Measurements from ENCODE around the gene UBE2M. TPM values are rescaled to one million over a fixed set of nuclear protein-coding genes. Genes with fewer than 3 reads are reported as not detected.
"Not testable (repeated sequence)": the region's sequence is repeated elsewhere in the genome, so short reads cannot be mapped to it uniquely, and the experiment has no call there.

Gene UBE2M
- 78.0 and 81.9 TPM in 2 replicates for total RNA-seq (ENCODE audit: low replicate concordance)
- long read RNA-seq, partial matches to known transcripts, result 0 of 2 reads
- long read RNA-seq, other reads (novel, unspliced or antisense), result 2 of 2 reads

DNA sequence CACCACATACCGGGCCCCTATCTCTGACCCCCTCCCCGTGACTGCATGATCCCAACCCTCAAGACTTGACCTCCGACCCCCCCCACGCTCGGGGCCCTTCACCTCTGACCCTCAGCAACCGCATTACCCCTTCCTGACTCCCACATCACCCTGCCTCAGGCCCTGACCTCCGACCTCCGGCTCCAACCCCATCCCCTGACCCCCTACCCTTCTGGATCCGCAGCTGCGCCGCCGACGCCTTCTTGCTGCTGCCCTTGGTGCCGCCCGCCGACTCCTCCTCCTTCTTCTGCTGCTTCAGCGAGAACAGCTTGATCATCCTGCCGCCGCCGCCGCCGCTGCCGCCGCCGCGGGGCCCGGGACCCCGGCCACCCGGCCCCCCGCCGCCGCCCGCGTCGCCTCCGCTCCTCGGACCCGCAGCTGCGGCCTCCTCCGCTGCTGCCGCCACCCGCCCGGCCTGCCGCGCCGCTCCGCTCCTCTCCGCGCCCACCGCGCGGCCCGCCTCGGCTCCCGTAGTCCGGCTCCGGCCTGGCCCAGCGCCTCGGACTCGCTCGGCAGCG, at the start of gene UBE2M:
UBE2M (minus strand) TSS at position 546 of the 557 bp plus-strand sequence; CDS start at position 316, 230 bp downstream.
- Mint-ChIP-seq H3K4me1 (ENCODE audit: unreplicated experiment) (peaks cover 16% of the 10 kb centered on the region), H3K27me3 (no peaks in the 10 kb centered on the region), H3K9me3 (no peaks in the 10 kb centered on the region), H3K36me3 (peaks cover 11% of the 10 kb centered on the region), H3K4me3 (peak within 1 kb of the TSS; percentile 99), H3K27ac (peak within 1 kb of the TSS; percentile 100)
- DNase-seq (ENCODE audit: extremely low spot score, unreplicated experiment), result no peak
- TF ChIP-seq, protein P1, sequence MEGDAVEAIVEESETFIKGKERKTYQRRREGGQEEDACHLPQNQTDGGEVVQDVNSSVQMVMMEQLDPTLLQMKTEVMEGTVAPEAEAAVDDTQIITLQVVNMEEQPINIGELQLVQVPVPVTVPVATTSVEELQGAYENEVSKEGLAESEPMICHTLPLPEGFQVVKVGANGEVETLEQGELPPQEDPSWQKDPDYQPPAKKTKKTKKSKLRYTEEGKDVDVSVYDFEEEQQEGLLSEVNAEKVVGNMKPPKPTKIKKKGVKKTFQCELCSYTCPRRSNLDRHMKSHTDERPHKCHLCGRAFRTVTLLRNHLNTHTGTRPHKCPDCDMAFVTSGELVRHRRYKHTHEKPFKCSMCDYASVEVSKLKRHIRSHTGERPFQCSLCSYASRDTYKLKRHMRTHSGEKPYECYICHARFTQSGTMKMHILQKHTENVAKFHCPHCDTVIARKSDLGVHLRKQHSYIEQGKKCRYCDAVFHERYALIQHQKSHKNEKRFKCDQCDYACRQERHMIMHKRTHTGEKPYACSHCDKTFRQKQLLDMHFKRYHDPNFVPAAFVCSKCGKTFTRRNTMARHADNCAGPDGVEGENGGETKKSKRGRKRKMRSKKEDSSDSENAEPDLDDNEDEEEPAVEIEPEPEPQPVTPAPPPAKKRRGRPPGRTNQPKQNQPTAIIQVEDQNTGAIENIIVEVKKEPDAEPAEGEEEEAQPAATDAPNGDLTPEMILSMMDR (conservative IDR thresholded peaks at IDR 0.05), result no peak

GRCh38 chr19:58607213-58607612, 48.8 kb upstream of the UBE2M start:
- H3K36me3 Mint-ChIP-seq; H3K4me1 Mint-ChIP-seq (ENCODE audit: unreplicated experiment); H3K9me3 Mint-ChIP-seq; H3K27ac Mint-ChIP-seq; H3K4me3 Mint-ChIP-seq; DNase-seq (ENCODE audit: extremely low spot score, unreplicated experiment); H3K27me3 Mint-ChIP-seq: not testable (repeated sequence)

DNA sequence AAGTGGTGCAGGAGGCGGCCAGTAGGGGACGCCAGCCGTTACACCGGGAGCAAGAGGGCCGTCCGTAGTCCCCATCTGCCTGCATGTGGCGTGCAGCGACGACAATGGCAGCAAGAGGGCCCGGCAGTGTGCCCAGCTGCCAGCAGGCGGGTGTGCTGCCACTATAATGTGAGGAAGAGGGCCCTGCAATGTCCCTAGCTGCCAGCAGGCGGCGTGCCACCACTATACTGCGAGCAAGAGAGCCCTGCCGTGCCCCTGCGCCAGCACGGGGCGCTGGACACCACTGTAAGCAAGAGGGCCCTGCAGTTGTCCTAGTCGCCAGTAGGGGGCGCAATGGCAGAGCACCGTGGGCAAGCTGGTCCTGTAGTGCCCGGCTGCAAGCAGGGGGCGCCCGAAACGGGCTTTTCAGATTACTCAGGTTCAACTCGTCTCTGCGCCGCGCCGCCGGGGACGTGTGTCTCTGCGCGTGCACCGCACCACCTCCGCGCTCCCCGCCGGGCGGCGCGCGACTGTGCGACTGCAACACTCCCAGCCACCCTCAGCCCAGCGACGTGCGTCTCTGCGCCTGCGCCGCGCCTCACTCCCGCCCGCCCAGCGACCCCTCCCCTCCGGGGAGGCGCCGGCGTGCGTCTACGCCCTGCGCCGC, 48.0 kb upstream of the UBE2M start:
- H3K36me3 Mint-ChIP-seq; H3K4me1 Mint-ChIP-seq (ENCODE audit: unreplicated experiment); DNase-seq (ENCODE audit: extremely low spot score, unreplicated experiment); H3K4me3 Mint-ChIP-seq; H3K27me3 Mint-ChIP-seq; H3K27ac Mint-ChIP-seq; H3K9me3 Mint-ChIP-seq: not testable (repeated sequence)

DNA sequence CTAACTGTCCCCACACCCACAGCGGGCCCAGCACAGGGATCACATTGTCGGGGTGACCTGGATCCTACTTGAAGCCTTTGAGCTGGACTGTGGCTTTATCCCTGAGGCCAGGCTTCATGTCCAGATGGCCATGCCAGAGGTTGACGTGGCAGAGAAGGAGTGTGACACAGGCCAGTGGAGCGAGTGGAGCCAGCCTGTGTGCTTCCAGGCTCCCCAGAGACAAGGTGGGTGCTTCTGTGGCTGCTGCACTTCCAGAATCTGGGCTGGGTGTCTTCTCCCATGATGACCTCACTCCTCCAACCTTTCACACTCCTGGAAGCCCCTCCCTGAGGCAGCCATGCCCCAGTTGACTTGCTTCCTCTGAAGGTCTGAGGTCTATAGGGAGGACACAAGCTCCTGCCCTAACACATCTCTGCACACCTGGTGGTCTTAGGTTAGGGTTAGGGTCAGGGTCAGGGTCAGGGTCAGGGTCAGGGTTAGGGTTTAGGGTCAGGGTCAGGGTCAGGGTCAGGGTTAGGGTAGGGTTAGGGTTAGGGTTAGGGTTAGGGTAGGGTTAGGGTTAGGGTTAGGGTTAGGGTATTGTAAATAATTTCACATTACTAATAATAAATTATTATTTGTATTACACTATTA, 27.8 kb upstream of the UBE2M start:
- TF ChIP-seq, protein P1 (conservative IDR thresholded peaks at IDR 0.05), result no peak
- Mint-ChIP-seq H3K36me3 (peaks cover 2% of the 10 kb centered on the region), H3K4me1 (ENCODE audit: unreplicated experiment) (no peaks in the 10 kb centered on the region), H3K9me3 (no peaks in the 10 kb centered on the region), H3K4me3 (no peak overlapping the region), H3K27me3 (no peaks in the 10 kb centered on the region), H3K27ac (no peak overlapping the region)
- DNase-seq (ENCODE audit: extremely low spot score, unreplicated experiment), result no peak

DNA sequence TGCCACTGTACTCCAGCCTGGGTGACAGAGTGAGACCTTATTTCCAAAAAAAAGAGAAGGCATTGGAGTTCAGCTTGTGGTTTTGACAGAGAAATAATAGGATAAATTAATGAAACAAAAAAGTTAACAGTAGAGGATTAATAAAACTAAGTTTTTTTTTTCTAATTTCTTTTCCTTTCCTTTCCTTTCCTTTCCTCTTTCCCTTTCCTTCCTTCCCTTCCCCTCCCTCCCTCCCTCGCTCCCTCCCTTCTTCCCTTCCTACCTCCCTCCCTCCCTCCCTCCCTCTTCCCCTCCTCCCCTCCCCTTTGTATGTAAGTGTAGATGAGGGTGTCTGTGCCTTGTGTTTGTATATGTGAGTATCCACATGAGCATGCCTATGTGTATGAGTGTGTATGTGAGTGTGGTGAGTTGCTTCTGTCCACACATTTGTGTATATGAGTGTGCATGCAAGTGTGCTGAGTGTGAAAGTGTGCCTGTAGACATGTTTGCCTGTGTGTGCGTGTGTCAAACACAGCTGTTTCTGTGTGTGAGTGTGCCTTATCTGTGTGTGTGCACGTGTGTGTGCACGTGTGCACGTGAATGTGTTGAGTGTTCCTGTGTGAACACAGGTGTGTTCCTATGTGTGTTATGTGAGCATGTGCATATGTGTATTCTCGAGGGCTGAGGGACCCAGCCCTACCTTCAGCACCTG, 27.2 kb upstream of the UBE2M start:
- H3K4me1 Mint-ChIP-seq (ENCODE audit: unreplicated experiment), result no peaks in the 10 kb centered on the region
- H3K4me3 Mint-ChIP-seq, result no peak overlapping the region
- no peaks in the 10 kb centered on the region for H3K9me3 Mint-ChIP-seq
- TF ChIP-seq, protein P1 (conservative IDR thresholded peaks at IDR 0.05), result no peak
- H3K27me3 Mint-ChIP-seq, result no peaks in the 10 kb centered on the region
- no peak for DNase-seq (ENCODE audit: extremely low spot score, unreplicated experiment)
- H3K36me3 Mint-ChIP-seq, result peaks cover 5% of the 10 kb centered on the region
- H3K27ac Mint-ChIP-seq, result no peak overlapping the region

- Mint-ChIP-seq H3K36me3 (peaks cover 5% of the 10 kb centered on the region), H3K4me3 (no peak overlapping the region), H3K27me3 (no peaks in the 10 kb centered on the region), H3K9me3 (no peaks in the 10 kb centered on the region), H3K4me1 (ENCODE audit: unreplicated experiment) (no peaks in the 10 kb centered on the region), H3K27ac (no peak overlapping the region)
- DNase-seq (ENCODE audit: extremely low spot score, unreplicated experiment), result no peak
- TF ChIP-seq, protein P1 (conservative IDR thresholded peaks at IDR 0.05), result no peak
Observed at GRCh38 chr19:58584498-58585441, 26.4 kb upstream of the UBE2M start.
